HCT116 (cell line): ENCODE results near the gene TNFSF13.

Source experiments
- CTCF ChIP-seq, 3 experiments: fragments of 200-600 bp in 1 of 3; sonication (generic) in 1 of 3; IDR thresholded peaks in 2 of 3; conservative IDR thresholded peaks in 1 of 3; 2 replicates each; pipeline ENCODE4 v1.5.1; 2012 to 2017; ENCODE audit warnings: low read depth in 2 of 3, low read length in 2 of 3, antibody characterized with exemption in 1 of 3, borderline replicate concordance in 1 of 3, control low read depth in 1 of 3, mild to moderate bottlenecking in 1 of 3, mixed read lengths in 1 of 3, mixed run types in 1 of 3, moderate library complexity in 1 of 3; ENCODE audit not compliant: insufficient read depth in 1 of 3
- EZH2phosphoT487 ChIP-seq: fragments of 200-600 bp; IDR thresholded peaks from 2 replicates; pipeline ENCODE4 v1.6.1; 2018; ENCODE audit warnings: antibody characterized with exemption, borderline replicate concordance
- POLR2A ChIP-seq: IDR thresholded peaks from 2 replicates; pipeline ENCODE4 v1.7.0; 2011; ENCODE audit warnings: borderline replicate concordance; ENCODE audit not compliant: insufficient read depth, insufficient read length; ENCODE audit errors: extremely low read depth
- RAD21 ChIP-seq: IDR thresholded peaks from 2 replicates; pipeline ENCODE4 v1.6.1; 2012; ENCODE audit warnings: low read depth, mild to moderate bottlenecking
- REST ChIP-seq: IDR thresholded peaks from 2 replicates; pipeline ENCODE4 v1.6.1; 2012; ENCODE audit warnings: low read depth
- SIN3A ChIP-seq: IDR thresholded peaks from 2 replicates; pipeline ENCODE4 v1.6.1; 2012; ENCODE audit warnings: low read depth
- TCF7L2 ChIP-seq: IDR thresholded peaks from 2 replicates; pipeline ENCODE4 v1.7.0; 2011; ENCODE audit warnings: borderline replicate concordance, inconsistent platforms; ENCODE audit not compliant: insufficient read depth, insufficient read length; ENCODE audit errors: extremely low read depth
- ZNF274 ChIP-seq: fragments of 200-500 bp; sonication (Bioruptor generic); IDR thresholded peaks from 2 replicates; pipeline ENCODE4 v1.6.1; 2014; ENCODE audit warnings: mild to moderate bottlenecking, low read depth, low read length, inconsistent platforms

- TF ChIP-seq CTCF (IDR thresholded peaks at IDR 0.05 in 2 of 3, conservative IDR thresholded peaks at IDR 0.05 in 1 of 3; ENCODE audit: borderline replicate concordance in 1 of 3, insufficient read depth in 1 of 3, low read depth in 2 of 3, low read length in 2 of 3) (no peak), POLR2A (no peak), RAD21 (no peak), REST (no peak), ZNF274 (no peak), EZH2phosphoT487 (no peak), TCF7L2 (no peak), SIN3A (no peak)
Measured at GRCh38 chr17:7591596-7591995, 33.0 kb downstream of the TNFSF13 start.
